Effector memory CD8-positive, alpha-beta T cell (primary cell): ENCODE data around the gene POPDC3.
"Not testable (repeated sequence)": the region's sequence is repeated elsewhere in the genome, so short reads cannot be mapped to it uniquely, and the experiment has no call there.

Experiments used
- ATAC-seq: fragments of 150-1000 bp; cut with Tn5 transposase; replicated peaks from 2 replicates; pipeline ENCODE4 v1.10.0; 2021; ENCODE audit warnings: mild to moderate bottlenecking, moderate library complexity
- DNase-seq, 3 experiments: peaks; one replicate each; pipeline ENCODE4 v3.0.0; 2021
- H3K27ac Mint-ChIP-seq, 2 donors: one replicate each; pipeline ENCODE4 v1.8.0; 2022; ENCODE audit warnings: mild to moderate bottlenecking in 2 of 2, mixed read lengths in 2 of 2, moderate library complexity in 2 of 2
- H3K27me3 Mint-ChIP-seq, 2 donors: one replicate each; pipeline ENCODE4 v1.8.0; 2022; ENCODE audit warnings: mixed read lengths in 2 of 2
- H3K36me3 Mint-ChIP-seq: one replicate; pipeline ENCODE4 v1.8.0; 2022; ENCODE audit warnings: mild to moderate bottlenecking, moderate library complexity, mixed read lengths; ENCODE audit not compliant: insufficient read depth
- H3K4me1 Mint-ChIP-seq, 2 donors: one replicate each; pipeline ENCODE4 v1.8.0; 2022; ENCODE audit warnings: low read depth in 2 of 2, mixed read lengths in 2 of 2
- H3K4me3 Mint-ChIP-seq, 2 donors: one replicate each; pipeline ENCODE4 v1.8.0; 2022; ENCODE audit warnings: mild to moderate bottlenecking in 2 of 2, mixed read lengths in 2 of 2, moderate library complexity in 2 of 2
- H3K9me3 Mint-ChIP-seq, 2 donors: one replicate each; pipeline ENCODE4 v1.8.0; 2022; ENCODE audit warnings: mixed read lengths in 2 of 2

Gene POPDC3

GRCh38 chr6:105189026-105189820 lies 9.4 kb upstream of the POPDC3 start:
- no peaks in the 10 kb centered on the region for H3K4me1 Mint-ChIP-seq
- no peak for ATAC-seq
- no peak overlapping the region for H3K27ac Mint-ChIP-seq
- no peaks in the 10 kb centered on the region for H3K36me3 Mint-ChIP-seq
- DNase-seq: no peak
- H3K27me3 Mint-ChIP-seq: peaks cover 7 to 20% of the 10 kb centered on the region in 2 donors
- no peaks in the 10 kb centered on the region for H3K9me3 Mint-ChIP-seq
- H3K4me3 Mint-ChIP-seq: no peak overlapping the region

GRCh38 chr6:105188251-105188650 lies 8.4 kb upstream of the POPDC3 start:
- H3K27me3 Mint-ChIP-seq: peaks cover 13 to 23% of the 10 kb centered on the region in 2 donors
- no peaks in the 10 kb centered on the region for H3K4me1 Mint-ChIP-seq
- H3K27ac Mint-ChIP-seq: no peak overlapping the region
- no peaks in the 10 kb centered on the region for H3K9me3 Mint-ChIP-seq
- DNase-seq (no peak), ATAC-seq (no peak)
- no peaks in the 10 kb centered on the region for H3K36me3 Mint-ChIP-seq
- no peak overlapping the region for H3K4me3 Mint-ChIP-seq

GRCh38 chr6:105186576-105186975 lies 6.8 kb upstream of the POPDC3 start:
- ATAC-seq: no peak
- Mint-ChIP-seq H3K27ac (no peak overlapping the region), H3K4me3 (no peak overlapping the region), H3K4me1 (no peaks in the 10 kb centered on the region), H3K9me3 (no peaks in the 10 kb centered on the region), H3K36me3 (no peaks in the 10 kb centered on the region), H3K27me3 (peaks cover 29 to 40% of the 10 kb centered on the region in 2 donors)
- no peak for DNase-seq

- no peak for ATAC-seq
- Mint-ChIP-seq H3K4me1 (peaks cover 2 to 3% of the 10 kb centered on the region in 2 donors), H3K9me3 (no peaks in the 10 kb centered on the region), H3K27ac (no peak overlapping the region), H3K4me3 (no peak overlapping the region), H3K36me3 (no peaks in the 10 kb centered on the region), H3K27me3 (peaks cover 43 to 57% of the 10 kb centered on the region in 2 donors)
- no peak for DNase-seq
Measured at GRCh38 chr6:105184921-105185320, 5.1 kb upstream of the POPDC3 start.

- peaks cover 60 to 68% of the 10 kb centered on the region in 2 donors for H3K27me3 Mint-ChIP-seq
- no peak overlapping the region for H3K27ac Mint-ChIP-seq
- H3K4me3 Mint-ChIP-seq: no peak overlapping the region
- H3K4me1 Mint-ChIP-seq: peaks cover 2 to 4% of the 10 kb centered on the region in 2 donors
- H3K36me3 Mint-ChIP-seq: no peaks in the 10 kb centered on the region
- no peaks in the 10 kb centered on the region for H3K9me3 Mint-ChIP-seq
- ATAC-seq: no peak
- DNase-seq: no peak
Measured at GRCh38 chr6:105181981-105182515, 2.2 kb upstream of the POPDC3 start.

- H3K36me3 Mint-ChIP-seq: no peaks in the 10 kb centered on the region
- ATAC-seq (no peak), DNase-seq (no peak)
- no peaks in the 10 kb centered on the region for H3K9me3 Mint-ChIP-seq
- H3K4me1 Mint-ChIP-seq: peaks cover 2 to 4% of the 10 kb centered on the region in 2 donors
- H3K27me3 Mint-ChIP-seq: peaks cover 52 to 62% of the 10 kb centered on the region in 2 donors
- no peak overlapping the region for H3K27ac Mint-ChIP-seq
- H3K4me3 Mint-ChIP-seq: peak overlapping the region; percentile 33 to 37
Measured at GRCh38 chr6:105178636-105179035, 1.2 kb downstream of the POPDC3 start.

GRCh38 chr6:105178110-105178509 lies 1.7 kb downstream of the POPDC3 start:
- Mint-ChIP-seq H3K9me3 (no peaks in the 10 kb centered on the region), H3K27ac (no peak overlapping the region), H3K4me3 (no peak overlapping the region), H3K27me3 (peaks cover 54 to 57% of the 10 kb centered on the region in 2 donors), H3K4me1 (peaks cover 2 to 4% of the 10 kb centered on the region in 2 donors), H3K36me3 (no peaks in the 10 kb centered on the region)
- DNase-seq (no peak), ATAC-seq (no peak)

GRCh38 chr6:105177556-105177955 lies 2.3 kb downstream of the POPDC3 start:
- ATAC-seq (no peak), DNase-seq (no peak)
- H3K36me3 Mint-ChIP-seq: no peaks in the 10 kb centered on the region
- H3K9me3 Mint-ChIP-seq: no peaks in the 10 kb centered on the region
- H3K4me3 Mint-ChIP-seq: no peak overlapping the region
- peaks cover 49 to 52% of the 10 kb centered on the region in 2 donors for H3K27me3 Mint-ChIP-seq
- no peak overlapping the region for H3K27ac Mint-ChIP-seq
- H3K4me1 Mint-ChIP-seq: peaks cover 2 to 4% of the 10 kb centered on the region in 2 donors

GRCh38 chr6:105174512-105174911 lies 5.3 kb downstream of the POPDC3 start:
- no peaks in the 10 kb centered on the region for H3K4me1 Mint-ChIP-seq
- H3K27ac Mint-ChIP-seq: no peak overlapping the region
- H3K36me3 Mint-ChIP-seq: no peaks in the 10 kb centered on the region
- no peaks in the 10 kb centered on the region for H3K9me3 Mint-ChIP-seq
- no peak for DNase-seq
- ATAC-seq: no peak
- peaks cover 33 to 39% of the 10 kb centered on the region in 2 donors for H3K27me3 Mint-ChIP-seq
- H3K4me3 Mint-ChIP-seq: no peak overlapping the region

- not testable (repeated sequence) for H3K27ac Mint-ChIP-seq, H3K4me1 Mint-ChIP-seq, DNase-seq, ATAC-seq, H3K36me3 Mint-ChIP-seq, H3K4me3 Mint-ChIP-seq, H3K9me3 Mint-ChIP-seq
- H3K27me3 Mint-ChIP-seq: peaks cover 27 to 32% of the 10 kb centered on the region in 2 donors
Measured at GRCh38 chr6:105172515-105172914, 7.3 kb downstream of the POPDC3 start.

- Mint-ChIP-seq H3K9me3 (no peaks in the 10 kb centered on the region), H3K4me1 (no peaks in the 10 kb centered on the region), H3K27ac (no peak overlapping the region), H3K4me3 (no peak overlapping the region), H3K36me3 (no peaks in the 10 kb centered on the region), H3K27me3 (peaks cover 24 to 38% of the 10 kb centered on the region in 2 donors)
- no peak for DNase-seq
- no peak for ATAC-seq
Measured at GRCh38 chr6:105170059-105170458, 9.8 kb downstream of the POPDC3 start.

- DNase-seq: no peak
- Mint-ChIP-seq H3K4me3 (no peak overlapping the region), H3K36me3 (no peaks in the 10 kb centered on the region), H3K27ac (no peak overlapping the region), H3K9me3 (no peaks in the 10 kb centered on the region), H3K27me3 (peaks cover 24 to 38% of the 10 kb centered on the region in 2 donors), H3K4me1 (no peaks in the 10 kb centered on the region)
- no peak for ATAC-seq
Measured at GRCh38 chr6:105167914-105168313, 11.9 kb downstream of the POPDC3 start.

GRCh38 chr6:105164418-105164817 lies 15.4 kb downstream of the POPDC3 start:
- DNase-seq (no peak), ATAC-seq (no peak)
- Mint-ChIP-seq H3K4me3 (no peak overlapping the region), H3K4me1 (no peaks in the 10 kb centered on the region), H3K9me3 (no peaks in the 10 kb centered on the region), H3K27me3 (peaks cover 26 to 30% of the 10 kb centered on the region in 2 donors), H3K27ac (no peak overlapping the region), H3K36me3 (no peaks in the 10 kb centered on the region)

GRCh38 chr6:105163183-105163582 lies 16.6 kb downstream of the POPDC3 start:
- H3K4me1 Mint-ChIP-seq: no peaks in the 10 kb centered on the region
- no peak overlapping the region for H3K4me3 Mint-ChIP-seq
- DNase-seq (no peak), ATAC-seq (no peak)
- no peaks in the 10 kb centered on the region for H3K9me3 Mint-ChIP-seq
- no peaks in the 10 kb centered on the region for H3K36me3 Mint-ChIP-seq
- no peak overlapping the region for H3K27ac Mint-ChIP-seq
- peaks cover 17 to 21% of the 10 kb centered on the region in 2 donors for H3K27me3 Mint-ChIP-seq
